Gastroesophageal sphincter (tissue), 4 donors: ENCODE measurements around the gene BET1L. TPM values are rescaled to one million over a fixed set of nuclear protein-coding genes. Genes with fewer than 3 reads are reported as not detected.

Experiments
- ATAC-seq: fragments of 150-250 bp; one replicate; pipeline ENCODE4 v1.9.1; 2016; ENCODE audit warnings: mild to moderate bottlenecking, moderate library complexity
- H3K27ac ChIP-seq, 4 donors: fragments of 200-600 bp; sonication (generic) in 3 of 4; 1 replicate in 3 of 4; 2 replicates in 1 of 4; pipeline ENCODE4 v1.5.1; 2016 to 2019
- H3K27me3 ChIP-seq: fragments of 200-600 bp; sonication (generic); one replicate; pipeline ENCODE4 v1.5.1; 2019
- H3K36me3 ChIP-seq, 2 donors: fragments of 200-600 bp; sonication (generic); one replicate each; pipeline ENCODE4 v1.5.1; 2019; ENCODE audit warnings: control low read depth in 1 of 2
- H3K4me1 ChIP-seq, 3 donors: fragments of 200-600 bp; sonication (generic); 1 replicate in 2 of 3; 2 replicates in 1 of 3; pipeline ENCODE4 v1.5.1; 2016 to 2019; ENCODE audit warnings: control low read depth in 2 of 3
- H3K4me3 ChIP-seq, 2 donors: fragments of 200-600 bp; sonication (generic); one replicate each; pipeline ENCODE4 v1.5.1; 2019; ENCODE audit warnings: mild to moderate bottlenecking in 1 of 2, moderate library complexity in 1 of 2
- H3K9me3 ChIP-seq, 3 donors: fragments of 200-600 bp; sonication (generic); one replicate each; pipeline ENCODE4 v1.5.1; 2017 to 2019; ENCODE audit warnings: control low read depth in 2 of 3
- CTCF ChIP-seq, 4 experiments: fragments of 200-600 bp in 2 of 4; fragments of 450-650 bp in 2 of 4; sonication (generic) in 1 of 4; IDR thresholded peaks; one replicate each; pipeline ENCODE4 v1.5.1; 2017 to 2019; ENCODE audit warnings: antibody characterized with exemption in 4 of 4, mild to moderate bottlenecking in 2 of 4, moderate library complexity in 2 of 4
- EP300 ChIP-seq: sonication (generic); formaldehyde crosslinking; IDR thresholded peaks from one replicate; pipeline ENCODE4 v1.6.1; 2017; ENCODE audit warnings: antibody characterized with exemption, mild to moderate bottlenecking
- POLR2A ChIP-seq, 2 donors: fragments of 450-650 bp; IDR thresholded peaks; one replicate each; pipeline ENCODE4 v1.6.1; 2017; ENCODE audit warnings: antibody characterized with exemption in 2 of 2, mild to moderate bottlenecking in 2 of 2, moderate library complexity in 1 of 2
- POLR2AphosphoS5 ChIP-seq: sonication (generic); formaldehyde crosslinking; IDR thresholded peaks from one replicate; pipeline ENCODE4 v1.6.1; 2017; ENCODE audit warnings: antibody characterized with exemption
- WGBS, 2 donors: methylation state at CpG; one replicate each; pipeline ENCODE4 v1.1.5; 2018; ENCODE audit warnings: low coverage in 1 of 2; 5-methylcytosine and 5-hydroxymethylcytosine counted together
- total RNA-seq, 4 donors: library from RNA; depleted of rRNA; stranded (reverse); fragments of >200 nt; gene quantifications; one replicate each; pipeline ENCODE4 v1.1.0, GENCODE V29; 2016

Gene BET1L
- total RNA-seq, 4 donors from 2014 or later, result 25.3 to 39.4 (median 27.6) TPM

GRCh38 chr11:206526-207207 lies 532 bp downstream of the BET1L start:
- WGBS, 2 donors, result 0 to 33% methylated on average over 1 to 8 of the region's 39 CpGs

GRCh38 chr11:206002-206384 lies 1.2 kb downstream of the BET1L start:
- Histone ChIP-seq H3K27ac (peak overlapping the region in 3 of 4 donors; percentile 95 to 100 (median 97)), H3K36me3 (peaks cover 0 to 65% of the 10 kb centered on the region in 2 donors), H3K27me3 (no peaks in the 10 kb centered on the region), H3K9me3 (no peaks in the 10 kb centered on the region), H3K4me3 (peak overlapping the region; percentile 97 to 99), H3K4me1 (peaks cover 3 to 67% (median 31%) of the 10 kb centered on the region in 3 donors)
- no peak for ATAC-seq
- TF ChIP-seq POLR2A (IDR thresholded peaks at IDR 0.05) (no peak), POLR2AphosphoS5 (no peak), EP300 (no peak), CTCF (IDR thresholded peaks at IDR 0.05) (no peak)
- WGBS, 2 donors, result 68% methylated on average over 5 of the region's 7 CpGs; no CpG with 5 or more reads in 1 of the 2 donors

More at GRCh38 chr11:206526-207207, 532 bp downstream of the BET1L start:
- H3K4me1 ChIP-seq, result peaks cover 3 to 74% (median 33%) of the 10 kb centered on the region in 3 donors
- peak overlapping the region; percentile 95 to 100 (median 98) for H3K27ac ChIP-seq
- H3K27me3 ChIP-seq, result no peaks in the 10 kb centered on the region
- peaks cover 0 to 65% of the 10 kb centered on the region in 2 donors for H3K36me3 ChIP-seq
- TF ChIP-seq POLR2AphosphoS5 (no peak), EP300 (no peak), POLR2A (IDR thresholded peaks at IDR 0.05) (no peak), CTCF (IDR thresholded peaks at IDR 0.05) (no peak)
- H3K9me3 ChIP-seq, result no peaks in the 10 kb centered on the region
- ATAC-seq, result peak; percentile 32
- peak overlapping the region; percentile 97 to 99 for H3K4me3 ChIP-seq

GRCh38 chr11:205221-206001 lies 1.8 kb downstream of the BET1L start:
- ATAC-seq, result no peak
- WGBS, 2 donors, result 86% methylated on average over 7 of the region's 16 CpGs; no CpG with 5 or more reads in 1 of the 2 donors
- peaks cover 3 to 61% (median 27%) of the 10 kb centered on the region in 3 donors for H3K4me1 ChIP-seq
- H3K4me3 ChIP-seq, result peak overlapping the region in 1 of 2 donors; percentile 99
- H3K27ac ChIP-seq, result peak overlapping the region in 1 of 4 donors; percentile 97
- H3K27me3 ChIP-seq, result no peaks in the 10 kb centered on the region
- H3K36me3 ChIP-seq, result peaks cover 0 to 65% of the 10 kb centered on the region in 2 donors
- H3K9me3 ChIP-seq, result no peaks in the 10 kb centered on the region
- TF ChIP-seq POLR2AphosphoS5 (no peak), CTCF (IDR thresholded peaks at IDR 0.05) (no peak), POLR2A (IDR thresholded peaks at IDR 0.05) (no peak), EP300 (no peak)

- H3K27me3 ChIP-seq, result no peaks in the 10 kb centered on the region
- peaks cover 0 to 64% of the 10 kb centered on the region in 2 donors for H3K36me3 ChIP-seq
- WGBS, 2 donors, result 59 to 100% methylated on average over 1 to 4 of the region's 12 CpGs
- peaks cover 3 to 53% (median 20%) of the 10 kb centered on the region in 3 donors for H3K4me1 ChIP-seq
- no peak overlapping the region for H3K4me3 ChIP-seq
- H3K27ac ChIP-seq, result no peak overlapping the region
- TF ChIP-seq POLR2A (IDR thresholded peaks at IDR 0.05), result no peak
- TF ChIP-seq CTCF (IDR thresholded peaks at IDR 0.05), result no peak
- no peak for TF ChIP-seq POLR2AphosphoS5
- TF ChIP-seq EP300, result no peak
- no peak for ATAC-seq
- no peaks in the 10 kb centered on the region for H3K9me3 ChIP-seq
Measured at GRCh38 chr11:204587-205109, 2.6 kb downstream of the BET1L start.
